Osteoblast (primary cell): Measurements from ENCODE around the gene DCDC2C. TPM values are rescaled to one million over a fixed set of nuclear protein-coding genes. Genes with fewer than 3 reads are reported as not detected.

Experiments used
- total RNA-seq: library from RNA; depleted of rRNA; stranded (reverse); fragments of >200 nt; gene quantifications from 2 replicates; pipeline ENCODE4 v1.2.3, GENCODE V29; 2012

DCDC2C gene
- total RNA-seq, 1 donor, result not detected

Other genes starting within 250 kb of the DCDC2C start
- 51.3 and 55.4 TPM in 2 replicates for gene ADI1, start 184.0 kb upstream of the DCDC2C start, total RNA-seq
- gene RNASEH1, start 145.2 kb upstream of the DCDC2C start, total RNA-seq, result 35.9 and 39.4 TPM in 2 replicates
- 1,101 and 1,268 TPM in 2 replicates for gene RPS7, start 128.3 kb upstream of the DCDC2C start, total RNA-seq
- gene COLEC11, start 108.5 kb upstream of the DCDC2C start, total RNA-seq, result under 0.01 and 0.36 TPM in 2 replicates
- gene ALLC, start 45.4 kb upstream of the DCDC2C start, total RNA-seq, result not detected in 2 replicates